H9 (cell line): ENCODE measurements around the gene ZC3HAV1. TPM values are rescaled to one million over a fixed set of nuclear protein-coding genes. Genes with fewer than 3 reads are reported as not detected.

Source experiments
- DNase-seq: peaks from one replicate; pipeline ENCODE4 v3.0.0-alpha.2; 2017
- H2AFZ ChIP-seq: one replicate; pipeline ENCODE4 v1.6.1; 2013; ENCODE audit warnings: mild to moderate bottlenecking, low read length, control low read depth, moderate library complexity
- H2AK5ac ChIP-seq: 2 replicates; pipeline ENCODE4 v1.6.1; 2013; ENCODE audit warnings: low read length, control low read depth, mixed read lengths; ENCODE audit not compliant: insufficient read length
- H2BK120ac ChIP-seq: one replicate; pipeline ENCODE4 v1.6.1; 2013; ENCODE audit warnings: low read depth, mild to moderate bottlenecking, low read length, control low read depth, inconsistent platforms; ENCODE audit not compliant: poor library complexity, severe bottlenecking
- H2BK12ac ChIP-seq: 2 replicates; pipeline ENCODE4 v1.6.1; 2013; ENCODE audit warnings: low read length, control low read depth, mixed read lengths, low read depth; ENCODE audit not compliant: insufficient read length
- H2BK15ac ChIP-seq: 2 replicates; pipeline ENCODE4 v1.6.1; 2013; ENCODE audit warnings: low read depth, low read length, control low read depth
- H2BK20ac ChIP-seq: one replicate; pipeline ENCODE4 v1.6.1; 2013; ENCODE audit warnings: low read depth, mild to moderate bottlenecking, low read length, control low read depth, inconsistent platforms; ENCODE audit not compliant: poor library complexity, severe bottlenecking
- H2BK5ac ChIP-seq: 2 replicates; pipeline ENCODE4 v1.6.1; 2013; ENCODE audit warnings: low read length, control low read depth, mixed read lengths; ENCODE audit not compliant: insufficient read length
- H3K14ac ChIP-seq: 2 replicates; pipeline ENCODE4 v1.6.1; 2013; ENCODE audit warnings: low read length, control low read depth; ENCODE audit not compliant: insufficient read depth
- H3K18ac ChIP-seq: 2 replicates; pipeline ENCODE4 v1.6.1; 2013; ENCODE audit warnings: low read depth, mild to moderate bottlenecking, mixed read lengths, low read length, control low read depth; ENCODE audit not compliant: insufficient read length
- H3K23ac ChIP-seq: 2 replicates; pipeline ENCODE4 v1.6.1; 2013; ENCODE audit warnings: low read length, control low read depth, mixed read lengths, low read depth; ENCODE audit not compliant: insufficient read length
- H3K23me2 ChIP-seq: 2 replicates; pipeline ENCODE4 v1.6.1; 2013; ENCODE audit warnings: low read depth, mild to moderate bottlenecking, mixed read lengths, low read length, control low read depth; ENCODE audit not compliant: insufficient read length, poor library complexity, severe bottlenecking
- H3K27ac ChIP-seq: 2 replicates; pipeline ENCODE4 v1.5.1; 2013; ENCODE audit warnings: low read length, control low read depth, mixed read lengths, low read depth; ENCODE audit not compliant: insufficient read length
- H3K27me3 ChIP-seq: 2 replicates; pipeline ENCODE4 v1.6.1; 2013; ENCODE audit warnings: low read length, control low read depth, inconsistent platforms; ENCODE audit not compliant: insufficient read depth
- H3K4ac ChIP-seq: 2 replicates; pipeline ENCODE4 v1.6.1; 2013; ENCODE audit warnings: low read depth, mild to moderate bottlenecking, control low read depth, inconsistent platforms, low read length, moderate library complexity
- H3K4me1 ChIP-seq: 2 replicates; pipeline ENCODE4 v1.6.1; 2013; ENCODE audit warnings: low read length, control low read depth, inconsistent platforms; ENCODE audit not compliant: insufficient read depth
- H3K4me2 ChIP-seq: 2 replicates; pipeline ENCODE4 v1.6.1; 2013; ENCODE audit warnings: low read length, control low read depth, mixed read lengths; ENCODE audit not compliant: insufficient read length, insufficient read depth
- H3K56ac ChIP-seq: 2 replicates; pipeline ENCODE4 v1.6.1; 2013; ENCODE audit warnings: low read depth, mild to moderate bottlenecking, mixed read lengths, low read length, control low read depth; ENCODE audit not compliant: insufficient read length
- H3K79me1 ChIP-seq: 2 replicates; pipeline ENCODE4 v1.6.1; 2013; ENCODE audit warnings: low read depth, mild to moderate bottlenecking, moderate library complexity, low read length, control low read depth, inconsistent platforms; ENCODE audit not compliant: insufficient read depth, poor library complexity, severe bottlenecking
- H3K79me2 ChIP-seq: 2 replicates; pipeline ENCODE4 v1.6.1; 2013; ENCODE audit warnings: low read length, control low read depth, inconsistent platforms; ENCODE audit not compliant: insufficient read depth
- H3K9ac ChIP-seq: 2 replicates; pipeline ENCODE4 v1.6.1; 2013; ENCODE audit warnings: low read length, control low read depth, mixed read lengths; ENCODE audit not compliant: insufficient read length; ENCODE audit errors: extremely low read depth
- H3K9me3 ChIP-seq: one replicate; pipeline ENCODE4 v1.6.1; 2013; ENCODE audit warnings: low read depth, low read length, inconsistent platforms; ENCODE audit not compliant: control insufficient read depth
- H3T11ph ChIP-seq: one replicate; pipeline ENCODE4 v1.6.1; 2013; ENCODE audit warnings: mild to moderate bottlenecking, low read length, control low read depth, inconsistent platforms
- H4K20me1 ChIP-seq: one replicate; pipeline ENCODE4 v1.6.1; 2013; ENCODE audit not compliant: control insufficient read depth, insufficient read length, insufficient read depth
- H4K5ac ChIP-seq: 2 replicates; pipeline ENCODE4 v1.6.1; 2013; ENCODE audit warnings: low read depth, mild to moderate bottlenecking, mixed read lengths, low read length, control low read depth; ENCODE audit not compliant: insufficient read length
- H4K8ac ChIP-seq: replicated peaks from 2 replicates; pipeline ENCODE4 v1.6.1; 2013; ENCODE audit warnings: low read length, control low read depth, mixed read lengths, low read depth; ENCODE audit not compliant: insufficient read length
- H4K91ac ChIP-seq: 2 replicates; pipeline ENCODE4 v1.6.1; 2013; ENCODE audit warnings: low read depth, mild to moderate bottlenecking, moderate library complexity, mixed read lengths, low read length, control low read depth; ENCODE audit not compliant: insufficient read length
- H3K27ac Mint-ChIP-seq, 3 experiments: 2 replicates in 2 of 3; 3 replicates in 1 of 3; pipeline ENCODE4 v1.8.0; 2020 to 2021; ENCODE audit warnings: mixed read lengths in 3 of 3, mild to moderate bottlenecking in 1 of 3, moderate library complexity in 1 of 3
- H3K27me3 Mint-ChIP-seq: 2 replicates; pipeline ENCODE4 v1.8.0; 2021; ENCODE audit warnings: low read depth, mild to moderate bottlenecking, moderate library complexity, mixed read lengths
- H3K36me3 Mint-ChIP-seq, 3 experiments: 2 replicates in 2 of 3; 3 replicates in 1 of 3; pipeline ENCODE4 v1.8.0; 2020 to 2021; ENCODE audit warnings: low read depth in 3 of 3, mixed read lengths in 3 of 3; ENCODE audit not compliant: insufficient read depth in 1 of 3
- H3K4me1 Mint-ChIP-seq, 2 experiments: 2 replicates each; pipeline ENCODE4 v1.8.0; 2020; ENCODE audit warnings: mixed read lengths in 2 of 2
- H3K4me3 Mint-ChIP-seq, 2 experiments: 2 replicates in 1 of 2; 3 replicates in 1 of 2; pipeline ENCODE4 v1.8.0; 2020 to 2021; ENCODE audit warnings: mild to moderate bottlenecking in 2 of 2, mixed read lengths in 2 of 2, moderate library complexity in 1 of 2
- H3K9me3 Mint-ChIP-seq, 2 experiments: 2 replicates in 1 of 2; 3 replicates in 1 of 2; pipeline ENCODE4 v1.8.0; 2020; ENCODE audit warnings: mild to moderate bottlenecking in 2 of 2, mixed read lengths in 2 of 2, moderate library complexity in 1 of 2
- WGBS: extraction: QIAGEN DNeasy Blood & Tissue Kit; methylation state at CpG from one replicate; pipeline ENCODE4 v1.1.7; 2013; ENCODE audit warnings: missing lambda C conversion rate, low lambda C conversion rate, mixed read lengths; ENCODE audit not compliant: insufficient read length; ENCODE audit errors: extremely low coverage; 5-methylcytosine and 5-hydroxymethylcytosine counted together
- total RNA-seq: library from RNA; stranded (reverse); gene quantifications from 2 replicates; pipeline ENCODE4 v1.2.1, GENCODE V29; 2021
- TF ChIP-seq, protein P1 (sequence below): fragments of 200-600 bp; sonication (generic); conservative IDR thresholded peaks from 3 replicates; pipeline ENCODE4 v1.8.0; 2021; ENCODE audit warnings: antibody characterized with exemption, mild to moderate bottlenecking

Gene ZC3HAV1
- total RNA-seq, 1 experiment from 2014 or later: 32.8 TPM

DNA sequence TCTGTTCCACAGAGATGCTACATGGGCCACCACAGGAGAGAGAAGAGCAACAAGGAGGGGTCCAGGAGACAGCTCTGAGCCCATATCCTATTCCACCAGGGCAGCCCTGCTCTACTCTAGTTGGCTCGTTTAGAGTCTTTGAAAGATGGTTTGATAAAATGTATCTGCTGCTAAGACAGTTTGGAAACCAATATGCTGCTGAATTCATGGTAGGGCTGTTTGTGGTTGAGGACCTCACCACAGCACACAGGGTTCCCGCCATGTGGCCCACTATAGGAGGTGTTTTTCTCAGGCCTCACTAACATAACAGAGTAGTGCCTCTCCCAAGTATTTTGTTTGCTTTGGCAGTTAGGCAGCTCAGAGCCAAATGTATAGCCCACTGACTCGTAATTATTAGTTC lies 37.8 kb downstream of the ZC3HAV1 start:
- Histone ChIP-seq H2BK12ac (no peak overlapping the region), H3K9ac (no peak overlapping the region), H2BK15ac (no peak overlapping the region), H2AK5ac (no peak overlapping the region), H3K56ac (no peak overlapping the region), H3K18ac (no peak overlapping the region), H2BK20ac (no peak overlapping the region), H3K27ac (no peak overlapping the region), H2BK5ac (no peak overlapping the region), H3K79me1 (no peaks in the 10 kb centered on the region), H4K91ac (no peak overlapping the region), H3K27me3 (no peaks in the 10 kb centered on the region), H3K4me1 (no peaks in the 10 kb centered on the region), H3K9me3 (peaks cover 7% of the 10 kb centered on the region), H3K23ac (no peak overlapping the region), H3K4ac (no peak overlapping the region), H3K4me2 (no peak overlapping the region), H3K14ac (no peak overlapping the region), H4K8ac (no peak overlapping the region), H3K79me2 (no peaks in the 10 kb centered on the region), H4K5ac (no peak overlapping the region), H2AFZ (no peak overlapping the region), H4K20me1 (no peaks in the 10 kb centered on the region), H2BK120ac (no peak overlapping the region), H3K23me2 (no peaks in the 10 kb centered on the region), H3T11ph (no peak overlapping the region)
- H3K4me3 Mint-ChIP-seq: no peak overlapping the region
- H3K27ac Mint-ChIP-seq: no peak overlapping the region
- DNase-seq: no peak
- no CpG with 5 or more reads among the region's 3 CpGs for WGBS
- H3K36me3 Mint-ChIP-seq: peaks cover 26 to 67% (median 40%) of the 10 kb centered on the region in 3 experiments; a peak in 6 of 7 replicates
- TF ChIP-seq, protein P1, sequence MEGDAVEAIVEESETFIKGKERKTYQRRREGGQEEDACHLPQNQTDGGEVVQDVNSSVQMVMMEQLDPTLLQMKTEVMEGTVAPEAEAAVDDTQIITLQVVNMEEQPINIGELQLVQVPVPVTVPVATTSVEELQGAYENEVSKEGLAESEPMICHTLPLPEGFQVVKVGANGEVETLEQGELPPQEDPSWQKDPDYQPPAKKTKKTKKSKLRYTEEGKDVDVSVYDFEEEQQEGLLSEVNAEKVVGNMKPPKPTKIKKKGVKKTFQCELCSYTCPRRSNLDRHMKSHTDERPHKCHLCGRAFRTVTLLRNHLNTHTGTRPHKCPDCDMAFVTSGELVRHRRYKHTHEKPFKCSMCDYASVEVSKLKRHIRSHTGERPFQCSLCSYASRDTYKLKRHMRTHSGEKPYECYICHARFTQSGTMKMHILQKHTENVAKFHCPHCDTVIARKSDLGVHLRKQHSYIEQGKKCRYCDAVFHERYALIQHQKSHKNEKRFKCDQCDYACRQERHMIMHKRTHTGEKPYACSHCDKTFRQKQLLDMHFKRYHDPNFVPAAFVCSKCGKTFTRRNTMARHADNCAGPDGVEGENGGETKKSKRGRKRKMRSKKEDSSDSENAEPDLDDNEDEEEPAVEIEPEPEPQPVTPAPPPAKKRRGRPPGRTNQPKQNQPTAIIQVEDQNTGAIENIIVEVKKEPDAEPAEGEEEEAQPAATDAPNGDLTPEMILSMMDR: no peak
- H3K4me1 Mint-ChIP-seq: peaks cover 0 to 2% of the 10 kb centered on the region in 2 experiments; a peak in 1 of 4 replicates
- peaks cover 0 to 6% of the 10 kb centered on the region in 2 experiments; a peak in 2 of 5 replicates for H3K9me3 Mint-ChIP-seq
- H3K27me3 Mint-ChIP-seq: no peaks in the 10 kb centered on the region
